ENCODE results near the gene SLC17A4.

Gene SLC17A4, protein sequence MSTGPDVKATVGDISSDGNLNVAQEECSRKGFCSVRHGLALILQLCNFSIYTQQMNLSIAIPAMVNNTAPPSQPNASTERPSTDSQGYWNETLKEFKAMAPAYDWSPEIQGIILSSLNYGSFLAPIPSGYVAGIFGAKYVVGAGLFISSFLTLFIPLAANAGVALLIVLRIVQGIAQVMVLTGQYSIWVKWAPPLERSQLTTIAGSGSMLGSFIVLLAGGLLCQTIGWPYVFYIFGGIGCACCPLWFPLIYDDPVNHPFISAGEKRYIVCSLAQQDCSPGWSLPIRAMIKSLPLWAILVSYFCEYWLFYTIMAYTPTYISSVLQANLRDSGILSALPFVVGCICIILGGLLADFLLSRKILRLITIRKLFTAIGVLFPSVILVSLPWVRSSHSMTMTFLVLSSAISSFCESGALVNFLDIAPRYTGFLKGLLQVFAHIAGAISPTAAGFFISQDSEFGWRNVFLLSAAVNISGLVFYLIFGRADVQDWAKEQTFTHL

DNA sequence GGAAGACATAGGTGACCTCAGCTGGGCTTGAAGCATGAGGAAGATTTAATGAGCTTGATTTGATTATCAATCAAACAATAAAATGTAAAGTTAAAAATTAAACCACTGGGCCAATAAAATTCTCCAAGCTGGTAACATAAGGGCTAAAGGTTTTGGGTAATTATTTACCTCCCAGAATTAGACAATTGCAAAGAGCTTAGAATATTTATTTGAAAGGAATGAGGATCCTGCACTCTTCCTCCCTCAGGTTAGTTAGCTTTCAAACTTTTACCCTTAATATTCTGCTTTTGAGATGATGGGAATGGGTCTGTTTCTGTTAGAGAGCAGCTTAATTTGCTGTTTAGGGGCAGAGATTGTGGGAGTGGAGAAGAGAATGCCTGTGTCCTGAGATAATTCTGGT lies at the start of gene SLC17A4:
Gene SLC17A4, plus strand, starts transcription at position 208 of the 400 bp plus-strand sequence. CDS start 7,221 bp downstream, outside the sequence.
- H3K4me3 Mint-ChIP-seq: no peak within 1 kb of the TSS
- peaks cover 5% of the 10 kb centered on the region for H3K27me3 Mint-ChIP-seq
- no peaks in the 10 kb centered on the region for H3K9me3 Mint-ChIP-seq

GRCh38 chr6:25706314-25707014 lies 48.1 kb upstream of the SLC17A4 start:
- H3K27me3 Mint-ChIP-seq: peaks cover 4% of the 10 kb centered on the region
- no peak overlapping the region for H3K4me3 Mint-ChIP-seq
- no peaks in the 10 kb centered on the region for H3K36me3 Mint-ChIP-seq (ENCODE audit: low read depth)
- no peaks in the 10 kb centered on the region for H3K9me3 Mint-ChIP-seq
- no peak overlapping the region for H3K27ac Mint-ChIP-seq
- H3K4me1 Mint-ChIP-seq (ENCODE audit: low read depth): no peaks in the 10 kb centered on the region

More for the DNA sequence above, at the start of gene SLC17A4:
- Mint-ChIP-seq H3K27ac (no peak within 1 kb of the TSS), H3K36me3 (ENCODE audit: low read depth) (no peaks in the 10 kb centered on the region), H3K4me1 (ENCODE audit: low read depth) (no peaks in the 10 kb centered on the region)

GRCh38 chr6:25709761-25710160 lies 44.8 kb upstream of the SLC17A4 start:
- Mint-ChIP-seq H3K4me3 (no peak overlapping the region), H3K27me3 (peaks cover 4% of the 10 kb centered on the region), H3K9me3 (no peaks in the 10 kb centered on the region), H3K36me3 (ENCODE audit: low read depth) (no peaks in the 10 kb centered on the region), H3K4me1 (ENCODE audit: low read depth) (no peaks in the 10 kb centered on the region), H3K27ac (no peak overlapping the region)

- peaks cover 4% of the 10 kb centered on the region for H3K27me3 Mint-ChIP-seq
- H3K9me3 Mint-ChIP-seq: no peaks in the 10 kb centered on the region
- no peaks in the 10 kb centered on the region for H3K4me1 Mint-ChIP-seq (ENCODE audit: low read depth)
- no peak overlapping the region for H3K27ac Mint-ChIP-seq
- no peak overlapping the region for H3K4me3 Mint-ChIP-seq
- H3K36me3 Mint-ChIP-seq (ENCODE audit: low read depth): no peaks in the 10 kb centered on the region
These were observed 44.3 kb upstream of the SLC17A4 start for GRCh38 chr6:25710287-25710686.

GRCh38 chr6:25713824-25714223 lies 40.7 kb upstream of the SLC17A4 start:
- Mint-ChIP-seq H3K27ac (no peak overlapping the region), H3K9me3 (no peaks in the 10 kb centered on the region), H3K36me3 (ENCODE audit: low read depth) (no peaks in the 10 kb centered on the region), H3K4me3 (no peak overlapping the region), H3K27me3 (no peaks in the 10 kb centered on the region), H3K4me1 (ENCODE audit: low read depth) (no peaks in the 10 kb centered on the region)

GRCh38 chr6:25714765-25715164 lies 39.8 kb upstream of the SLC17A4 start:
- H3K4me1 Mint-ChIP-seq (ENCODE audit: low read depth): no peaks in the 10 kb centered on the region
- no peaks in the 10 kb centered on the region for H3K27me3 Mint-ChIP-seq
- no peaks in the 10 kb centered on the region for H3K9me3 Mint-ChIP-seq
- H3K27ac Mint-ChIP-seq: no peak overlapping the region
- no peak overlapping the region for H3K4me3 Mint-ChIP-seq
- no peaks in the 10 kb centered on the region for H3K36me3 Mint-ChIP-seq (ENCODE audit: low read depth)

DNA sequence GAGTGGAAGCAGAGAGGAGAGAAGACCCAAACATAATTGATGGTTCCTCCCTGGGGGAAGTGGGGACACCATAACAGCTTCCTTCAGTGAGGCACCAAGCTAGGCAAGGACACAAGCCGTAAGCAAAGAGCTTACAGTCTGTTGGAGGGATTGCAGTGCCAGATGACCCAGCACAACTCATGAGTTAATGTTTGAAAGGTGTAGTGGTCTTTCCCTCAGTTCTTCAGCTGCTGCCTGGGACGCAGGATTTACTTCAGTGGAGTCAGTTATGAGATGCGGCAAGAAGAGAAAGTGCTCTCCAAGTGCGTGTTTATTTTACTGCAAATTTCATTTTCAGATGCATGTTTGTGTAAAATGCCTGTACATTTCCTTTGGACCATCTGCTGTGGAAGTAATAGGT lies 38.7 kb upstream of the SLC17A4 start:
- no peak overlapping the region for H3K4me3 Mint-ChIP-seq
- no peaks in the 10 kb centered on the region for H3K36me3 Mint-ChIP-seq (ENCODE audit: low read depth)
- H3K9me3 Mint-ChIP-seq: no peaks in the 10 kb centered on the region
- H3K27me3 Mint-ChIP-seq: peaks cover 5% of the 10 kb centered on the region
- H3K4me1 Mint-ChIP-seq (ENCODE audit: low read depth): no peaks in the 10 kb centered on the region
- no peak overlapping the region for H3K27ac Mint-ChIP-seq

GRCh38 chr6:25717866-25718740 lies 36.4 kb upstream of the SLC17A4 start:
- Mint-ChIP-seq H3K4me1 (ENCODE audit: low read depth) (no peaks in the 10 kb centered on the region), H3K27ac (no peak overlapping the region), H3K27me3 (peaks cover 17% of the 10 kb centered on the region)

DNA sequence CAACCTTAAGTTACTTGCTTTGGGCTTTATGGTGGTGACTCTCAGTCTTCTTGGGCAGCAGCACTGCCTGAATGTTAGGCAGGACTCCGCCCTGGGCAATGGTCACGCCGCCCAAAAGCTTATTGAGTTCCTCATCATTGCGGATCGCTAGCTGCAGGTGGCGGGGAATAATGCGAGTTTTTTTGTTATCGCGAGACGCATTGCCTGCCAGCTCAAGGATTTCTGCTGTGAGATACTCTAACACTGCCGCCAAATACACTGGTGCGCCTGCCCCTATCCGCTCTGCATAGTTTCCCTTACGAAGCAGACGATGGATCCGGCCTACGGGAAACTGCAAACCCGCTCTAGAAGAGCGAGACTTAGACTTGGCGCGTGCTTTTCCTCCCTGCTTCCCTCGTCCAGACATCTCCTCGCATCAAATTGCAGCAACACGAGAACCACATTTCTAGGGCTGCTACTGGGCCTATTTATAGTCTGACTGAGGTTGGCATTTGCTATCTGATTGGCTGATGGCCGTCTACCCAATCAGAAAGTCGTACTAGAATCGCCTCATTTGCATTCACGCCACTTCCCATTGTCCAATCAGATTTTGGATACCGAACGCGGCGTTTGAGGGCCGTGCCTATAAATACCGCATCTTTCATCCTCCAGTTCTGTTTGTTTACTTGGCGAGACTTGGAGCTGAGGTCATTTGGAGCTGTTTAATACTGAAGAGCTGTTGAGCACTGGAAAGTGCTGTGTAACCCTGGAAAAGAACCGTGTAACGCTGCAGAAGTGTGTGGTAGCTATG lies 28.2 kb upstream of the SLC17A4 start:
- Mint-ChIP-seq H3K27me3 (peaks cover 30% of the 10 kb centered on the region), H3K9me3 (no peaks in the 10 kb centered on the region), H3K4me1 (ENCODE audit: low read depth) (no peaks in the 10 kb centered on the region), H3K27ac (no peak overlapping the region), H3K4me3 (no peak overlapping the region), H3K36me3 (ENCODE audit: low read depth) (no peaks in the 10 kb centered on the region)

More at GRCh38 chr6:25717866-25718740, 36.4 kb upstream of the SLC17A4 start:
- H3K4me3 Mint-ChIP-seq: no peak overlapping the region
- H3K9me3 Mint-ChIP-seq: no peaks in the 10 kb centered on the region
- H3K36me3 Mint-ChIP-seq (ENCODE audit: low read depth): no peaks in the 10 kb centered on the region

DNA sequence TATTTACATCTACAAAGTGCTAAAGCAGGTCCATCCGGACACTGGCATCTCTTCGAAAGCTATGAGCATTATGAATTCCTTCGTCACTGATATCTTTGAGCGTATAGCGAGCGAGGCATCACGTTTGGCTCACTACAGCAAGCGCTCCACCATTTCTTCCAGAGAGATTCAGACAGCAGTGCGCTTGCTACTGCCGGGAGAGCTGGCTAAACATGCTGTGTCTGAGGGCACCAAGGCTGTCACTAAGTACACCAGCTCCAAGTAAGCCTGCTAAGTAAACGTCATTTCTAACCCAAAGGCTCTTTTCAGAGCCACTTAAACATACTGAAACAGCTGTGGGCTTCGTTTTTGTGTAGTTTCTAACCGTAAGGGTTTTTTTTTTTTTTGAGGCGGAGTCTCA lies 27.5 kb upstream of the SLC17A4 start:
- no peak overlapping the region for H3K4me3 Mint-ChIP-seq
- H3K4me1 Mint-ChIP-seq (ENCODE audit: low read depth): no peaks in the 10 kb centered on the region
- H3K27me3 Mint-ChIP-seq: peaks cover 34% of the 10 kb centered on the region
- no peaks in the 10 kb centered on the region for H3K36me3 Mint-ChIP-seq (ENCODE audit: low read depth)
- no peak overlapping the region for H3K27ac Mint-ChIP-seq
- H3K9me3 Mint-ChIP-seq: no peaks in the 10 kb centered on the region

GRCh38 chr6:25730907-25731306 lies 23.6 kb upstream of the SLC17A4 start:
- Mint-ChIP-seq H3K4me1 (ENCODE audit: low read depth) (no peaks in the 10 kb centered on the region), H3K36me3 (ENCODE audit: low read depth) (no peaks in the 10 kb centered on the region), H3K27ac (no peak overlapping the region), H3K27me3 (peaks cover 55% of the 10 kb centered on the region), H3K4me3 (no peak overlapping the region), H3K9me3 (no peaks in the 10 kb centered on the region)

- H3K9me3 Mint-ChIP-seq: peaks cover 3% of the 10 kb centered on the region
- no peaks in the 10 kb centered on the region for H3K36me3 Mint-ChIP-seq (ENCODE audit: low read depth)
- no peak overlapping the region for H3K4me3 Mint-ChIP-seq
- H3K27me3 Mint-ChIP-seq: peaks cover 62% of the 10 kb centered on the region
- H3K27ac Mint-ChIP-seq: no peak overlapping the region
- H3K4me1 Mint-ChIP-seq (ENCODE audit: low read depth): no peaks in the 10 kb centered on the region
These were observed 22.8 kb upstream of the SLC17A4 start for GRCh38 chr6:25731721-25732120.

GRCh38 chr6:25732468-25733198 lies 21.9 kb upstream of the SLC17A4 start:
- H3K9me3 Mint-ChIP-seq: peaks cover 7% of the 10 kb centered on the region

More at GRCh38 chr6:25732468-25733198, 21.9 kb upstream of the SLC17A4 start:
- Mint-ChIP-seq H3K27ac (no peak overlapping the region), H3K36me3 (ENCODE audit: low read depth) (no peaks in the 10 kb centered on the region), H3K4me1 (ENCODE audit: low read depth) (no peaks in the 10 kb centered on the region), H3K27me3 (peaks cover 72% of the 10 kb centered on the region), H3K4me3 (no peak overlapping the region)

Data from stimulated activated naive CD8-positive, alpha-beta T cell treated with anti-CD3 and anti-CD28 coated beads, Interleukin-15, Interleukin-2, amounts not matched to agents 100 ng/mL and 50 ng/mL, for 24 hours (primary cell).